ENCODE data around the gene NEK4.

DNA sequence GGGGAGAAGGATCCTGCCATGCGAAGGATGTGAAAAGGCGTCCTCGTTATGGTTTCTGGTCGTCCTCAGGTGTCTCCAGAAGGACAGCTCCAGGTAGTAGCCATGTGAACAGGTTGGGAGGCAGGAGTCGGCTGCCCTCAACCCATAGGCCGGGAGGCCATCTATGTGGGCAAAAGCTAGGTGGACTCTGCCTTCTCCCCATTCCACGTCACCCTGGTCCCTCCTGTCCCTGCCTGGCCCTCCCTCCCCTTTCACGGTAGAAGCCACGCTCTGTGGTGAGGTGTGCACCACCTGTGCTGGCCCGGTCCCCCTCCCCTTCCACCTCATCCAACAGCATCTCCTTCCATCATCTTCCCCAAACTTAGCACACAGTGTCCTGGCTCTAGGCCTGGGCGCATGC, 40.2 kb upstream of the NEK4 start:
- TF ChIP-seq, protein P1, sequence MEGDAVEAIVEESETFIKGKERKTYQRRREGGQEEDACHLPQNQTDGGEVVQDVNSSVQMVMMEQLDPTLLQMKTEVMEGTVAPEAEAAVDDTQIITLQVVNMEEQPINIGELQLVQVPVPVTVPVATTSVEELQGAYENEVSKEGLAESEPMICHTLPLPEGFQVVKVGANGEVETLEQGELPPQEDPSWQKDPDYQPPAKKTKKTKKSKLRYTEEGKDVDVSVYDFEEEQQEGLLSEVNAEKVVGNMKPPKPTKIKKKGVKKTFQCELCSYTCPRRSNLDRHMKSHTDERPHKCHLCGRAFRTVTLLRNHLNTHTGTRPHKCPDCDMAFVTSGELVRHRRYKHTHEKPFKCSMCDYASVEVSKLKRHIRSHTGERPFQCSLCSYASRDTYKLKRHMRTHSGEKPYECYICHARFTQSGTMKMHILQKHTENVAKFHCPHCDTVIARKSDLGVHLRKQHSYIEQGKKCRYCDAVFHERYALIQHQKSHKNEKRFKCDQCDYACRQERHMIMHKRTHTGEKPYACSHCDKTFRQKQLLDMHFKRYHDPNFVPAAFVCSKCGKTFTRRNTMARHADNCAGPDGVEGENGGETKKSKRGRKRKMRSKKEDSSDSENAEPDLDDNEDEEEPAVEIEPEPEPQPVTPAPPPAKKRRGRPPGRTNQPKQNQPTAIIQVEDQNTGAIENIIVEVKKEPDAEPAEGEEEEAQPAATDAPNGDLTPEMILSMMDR (IDR thresholded peaks at IDR 0.05; ENCODE audit: insufficient read depth, low read length): no peak
- TF ChIP-seq GABPA (IDR thresholded peaks at IDR 0.05; ENCODE audit: low read depth) (no peak), POLR2AphosphoS5 (IDR thresholded peaks at IDR 0.05; ENCODE audit: low read depth) (no peak)

Data from HL-60 (cell line).